Aorta (tissue), 5 donors: ENCODE measurements around the gene FAM47E. TPM values are rescaled to one million over a fixed set of nuclear protein-coding genes. Genes with fewer than 3 reads are reported as not detected.
A peak's percentile ranks its signal among the peaks of the same experiment; 100 is the strongest.

Source experiments
- ATAC-seq: fragments of 200-7000 bp; cut with Tn5 transposase; one replicate; pipeline ENCODE4 v1.9.1; 2022; ENCODE audit warnings: moderate library complexity; ENCODE audit not compliant: low FRiP score
- DNase-seq, 2 donors: peaks; one replicate each; pipeline ENCODE4 v3.0.0-alpha.2; 2020
- H3K27ac ChIP-seq, 2 donors: one replicate each; pipeline ENCODE4 v1.5.1; 2013; ENCODE audit warnings: low read length in 2 of 2, mild to moderate bottlenecking in 2 of 2, moderate library complexity in 2 of 2, control low read depth in 1 of 2, inconsistent platforms in 1 of 2, low read depth in 1 of 2
- H3K27me3 ChIP-seq, 2 donors: one replicate each; pipeline ENCODE4 v1.6.1; 2013; ENCODE audit warnings: control low read depth in 1 of 2, low read length in 1 of 2, mild to moderate bottlenecking in 1 of 2, moderate library complexity in 1 of 2; ENCODE audit not compliant: insufficient read depth in 2 of 2, control insufficient read depth in 1 of 2
- H3K36me3 ChIP-seq, 2 donors: one replicate each; pipeline ENCODE4 v1.6.1; 2013; ENCODE audit warnings: control low read depth in 1 of 2, low read length in 1 of 2, mild to moderate bottlenecking in 1 of 2; ENCODE audit not compliant: insufficient read depth in 2 of 2, control insufficient read depth in 1 of 2
- H3K4me1 ChIP-seq, 2 donors: one replicate each; pipeline ENCODE4 v1.6.1; 2013; ENCODE audit warnings: low read length in 2 of 2, control low read depth in 1 of 2, mild to moderate bottlenecking in 1 of 2, moderate library complexity in 1 of 2; ENCODE audit not compliant: insufficient read depth in 2 of 2, control insufficient read depth in 1 of 2
- H3K4me3 ChIP-seq, 2 donors: one replicate each; pipeline ENCODE4 v1.5.1; 2013; ENCODE audit warnings: low read length in 2 of 2, control low read depth in 1 of 2, mild to moderate bottlenecking in 1 of 2
- H3K9me3 ChIP-seq: one replicate; pipeline ENCODE4 v1.6.1; 2013; ENCODE audit warnings: mild to moderate bottlenecking, low read length; ENCODE audit not compliant: control insufficient read depth
- WGBS, 2 donors: extraction: QIAGEN DNeasy Blood & Tissue Kit; methylation state at CpG; one replicate each; pipeline ENCODE4 v1.1.7; 2013; 5-methylcytosine and 5-hydroxymethylcytosine counted together
- intact Hi-C, 2 donors: fragments of 100-400 bp; cut with DNase I; formaldehyde crosslinking; loops; one replicate each; pipeline versions ENCODE4 v1.14.2 to v1.15.0; 2022
- polyA plus RNA-seq, 2 donors: library from polyadenylated mRNA; stranded (reverse); fragments of 200-250 nt; gene quantifications; one replicate each; pipeline ENCODE4 v1.2.3, GENCODE V29; 2013
- total RNA-seq, 2 donors: library from RNA; stranded (reverse); fragmentation: NEBNext Ultra II Directional; extraction: Animal tissue kit (Norgen Biotek cat#: 25700); gene quantifications; one replicate each; pipeline ENCODE4 v1.2.1, GENCODE V29; 2021
- donor health status: healthy with polysubstance abuse.
- donor health status: Bipolar disorder and iron deficiency.
- donor health status: DM: no; HTN: no; CAD: no.
- donor health status: DM: no; HTN: no; CAD: no.
- donor health status: DM: yes; HTN: yes; CAD: no.

Gene FAM47E
- total and polyA plus RNA-seq, 4 donors: 1.2 to 2.4 (median 1.8) TPM

- peak; percentile 91 to 96 for DNase-seq
- Histone ChIP-seq H3K27me3 (no peaks in the 10 kb centered on the region), H3K9me3 (no peaks in the 10 kb centered on the region), H3K4me1 (peaks cover 3 to 5% of the 10 kb centered on the region in 2 donors), H3K4me3 (peak within 1 kb of the TSS; percentile 67 to 75), H3K36me3 (peaks cover 0 to 6% of the 10 kb centered on the region in 2 donors), H3K27ac (peak within 1 kb of the TSS; percentile 45 to 90)
- ATAC-seq: peak; percentile 94
- WGBS, 2 donors: 0 to 1% methylated on average over 80 to 85 of the region's 85 CpGs
- intact Hi-C loops: loop anchor here (2.0 to 10.0 kb wide), 6 partner anchors 54 to 525 kb away; partner anchors contain the start of genes CCDC158 (in 1 of the 2), FAM47E (in 1 of the 2) and SCARB2 (in 1 of the 2)
Measured at GRCh38 chr4:76305971-76306881, 54.7 kb downstream of the FAM47E start, which contains the start of gene STBD1. Gene STBD1, plus strand, starts transcription at chr4:76306733. Its CDS starts 37 bp downstream, at chr4:76306770.

GRCh38 chr4:76306882-76307659, 55.5 kb downstream of the FAM47E start:
- H3K36me3 ChIP-seq: peaks cover 0 to 6% of the 10 kb centered on the region in 2 donors
- H3K9me3 ChIP-seq: no peaks in the 10 kb centered on the region
- peak; percentile 72 to 88 for DNase-seq
- peak; percentile 82 for ATAC-seq
- H3K27ac ChIP-seq: peak overlapping the region; percentile 45 to 72
- peaks cover 3 to 5% of the 10 kb centered on the region in 2 donors for H3K4me1 ChIP-seq
- intact Hi-C loops: loop anchor here (2.0 to 10.0 kb wide), 6 partner anchors 55 to 524 kb away; partner anchors contain the start of genes CCDC158 (in 1 of the 2), FAM47E (in 1 of the 2) and SCARB2 (in 1 of the 2)
- 1 to 2% methylated on average over 29 to 37 of the region's 37 CpGs for WGBS, 2 donors
- no peaks in the 10 kb centered on the region for H3K27me3 ChIP-seq
- peak overlapping the region; percentile 67 to 75 for H3K4me3 ChIP-seq

GRCh38 chr4:76307660-76308014, 56.1 kb downstream of the FAM47E start:
- H3K27me3 ChIP-seq: no peaks in the 10 kb centered on the region
- DNase-seq (peak in 1 of 2 donors; percentile 56), ATAC-seq (no peak)
- WGBS, 2 donors: 15% methylated on average over 4 of the region's 4 CpGs
- intact Hi-C loops: loop anchor here (2.0 to 10.0 kb wide), 6 partner anchors 55 to 523 kb away; partner anchors contain the start of genes CCDC158 (in 1 of the 2), FAM47E (in 1 of the 2) and SCARB2 (in 1 of the 2)
- peaks cover 0 to 6% of the 10 kb centered on the region in 2 donors for H3K36me3 ChIP-seq
- peak overlapping the region; percentile 0 to 75 for H3K4me3 ChIP-seq
- peaks cover 3 to 5% of the 10 kb centered on the region in 2 donors for H3K4me1 ChIP-seq
- no peak overlapping the region for H3K27ac ChIP-seq
- H3K9me3 ChIP-seq: no peaks in the 10 kb centered on the region

- WGBS, 2 donors: 45 to 51% methylated on average over 6 of the region's 6 CpGs
- DNase-seq (no peak), ATAC-seq (no peak)
- Histone ChIP-seq H3K27me3 (no peaks in the 10 kb centered on the region), H3K27ac (no peak overlapping the region), H3K4me3 (no peak overlapping the region), H3K4me1 (peaks cover 3 to 5% of the 10 kb centered on the region in 2 donors), H3K36me3 (peaks cover 0 to 6% of the 10 kb centered on the region in 2 donors), H3K9me3 (no peaks in the 10 kb centered on the region)
- intact Hi-C loops: loop anchor here (5.0 to 10.0 kb wide), 3 partner anchors 56 to 126 kb away; partner anchors contain the start of gene FAM47E (in 1 of the 2)
Measured at GRCh38 chr4:76308548-76308947, 57.0 kb downstream of the FAM47E start.

GRCh38 chr4:76309939-76310550, 58.5 kb downstream of the FAM47E start:
- ATAC-seq: no peak
- intact Hi-C loops: loop anchor here (5.0 to 10.0 kb wide), 3 partner anchors 58 to 128 kb away; partner anchors contain the start of gene FAM47E (in 1 of the 2)
- no peak for DNase-seq
- Histone ChIP-seq H3K4me3 (no peak overlapping the region), H3K27ac (no peak overlapping the region), H3K36me3 (peaks cover 0 to 6% of the 10 kb centered on the region in 2 donors), H3K9me3 (no peaks in the 10 kb centered on the region), H3K4me1 (peaks cover 3% of the 10 kb centered on the region in 2 donors), H3K27me3 (no peaks in the 10 kb centered on the region)
- WGBS, 2 donors: 88 to 89% methylated on average over 3 of the region's 3 CpGs

- DNase-seq: no peak
- peaks cover 0 to 3% of the 10 kb centered on the region in 2 donors for H3K4me1 ChIP-seq
- intact Hi-C loops: no loop called here
- no peaks in the 10 kb centered on the region for H3K27me3 ChIP-seq
- WGBS, 2 donors: 65 to 70% methylated on average over 4 of the region's 4 CpGs
- H3K4me3 ChIP-seq: no peak overlapping the region
- H3K9me3 ChIP-seq: peaks cover 1% of the 10 kb centered on the region
- no peak for ATAC-seq
- H3K27ac ChIP-seq: no peak overlapping the region
- peaks cover 0 to 6% of the 10 kb centered on the region in 2 donors for H3K36me3 ChIP-seq
Measured at GRCh38 chr4:76310683-76311082, 59.2 kb downstream of the FAM47E start.

GRCh38 chr4:76311896-76312331, 60.4 kb downstream of the FAM47E start:
- no peak for ATAC-seq
- DNase-seq: no peak
- Histone ChIP-seq H3K36me3 (peaks cover 0 to 6% of the 10 kb centered on the region in 2 donors), H3K27me3 (no peaks in the 10 kb centered on the region), H3K9me3 (peaks cover 2% of the 10 kb centered on the region), H3K4me3 (no peak overlapping the region), H3K4me1 (peaks cover 0 to 3% of the 10 kb centered on the region in 2 donors), H3K27ac (no peak overlapping the region)
- 36 to 50% methylated on average over 1 of the region's 1 CpG for WGBS, 2 donors
- intact Hi-C loops: no loop called here

- no peak overlapping the region for H3K27ac ChIP-seq
- DNase-seq: no peak
- 82% methylated on average over 1 of the region's 1 CpG for WGBS, 2 donors
- no peak for ATAC-seq
- no peak overlapping the region for H3K4me3 ChIP-seq
- H3K27me3 ChIP-seq: no peaks in the 10 kb centered on the region
- H3K4me1 ChIP-seq: peaks cover 0 to 3% of the 10 kb centered on the region in 2 donors
- intact Hi-C loops: no loop called here
- H3K9me3 ChIP-seq: peaks cover 2% of the 10 kb centered on the region
- peaks cover 0 to 6% of the 10 kb centered on the region in 2 donors for H3K36me3 ChIP-seq
Measured at GRCh38 chr4:76312457-76312856, 60.9 kb downstream of the FAM47E start.
